SK-N-MC (cell line): Measurements from ENCODE around the gene HELZ.
"Not testable (repeated sequence)": the region's sequence is repeated elsewhere in the genome, so short reads cannot be mapped to it uniquely, and the experiment has no call there.

Experiments used
- DNase-seq: peaks from one replicate; pipeline ENCODE4 v3.0.0-alpha.2; 2011; ENCODE audit warnings: low read depth, low spot score
- H3K27ac ChIP-seq: fragments of 200-600 bp; sonication (generic); 2 replicates; pipeline ENCODE4 v1.5.1; 2016; ENCODE audit warnings: mixed run types
- H3K36me3 ChIP-seq: fragments of 200-600 bp; sonication (generic); 2 replicates; pipeline ENCODE4 v1.6.1; 2017; ENCODE audit warnings: antibody characterized with exemption, low read length, mixed read lengths; ENCODE audit not compliant: insufficient read depth
- H3K4me3 ChIP-seq: fragments of 200-600 bp; sonication (generic); 2 replicates; pipeline ENCODE4 v1.5.1; 2016
- H3K9ac ChIP-seq: fragments of 200-600 bp; sonication (generic); 2 replicates; pipeline ENCODE4 v1.8.0; 2017; ENCODE audit warnings: mixed run types, mixed read lengths; ENCODE audit not compliant: insufficient read length
- H3K9me3 ChIP-seq: fragments of 200-600 bp; sonication (generic); 2 replicates; pipeline ENCODE4 v1.6.1; 2017; ENCODE audit warnings: low read depth, mild to moderate bottlenecking, antibody characterized with exemption, low read length, moderate library complexity, mixed read lengths
- EZH2 ChIP-seq: fragments of 200-600 bp; sonication (generic); IDR thresholded peaks from one replicate; pipeline ENCODE4 v1.6.1; 2017; ENCODE audit warnings: antibody characterized with exemption
- FOXP2 ChIP-seq: optimal IDR thresholded peaks from 2 replicates; pipeline ENCODE3; 2011; ENCODE audit warnings: mild to moderate bottlenecking, moderate library complexity; ENCODE audit not compliant: insufficient read depth; ENCODE audit errors: extremely low read length, control extremely low read depth
- POLR2AphosphoS5 ChIP-seq: IDR thresholded peaks from 2 replicates; pipeline ENCODE4 v1.6.1; 2012; ENCODE audit warnings: mild to moderate bottlenecking, low read depth, low read length, borderline replicate concordance

HELZ gene

GRCh38 chr17:67041531-67041930, 203.5 kb downstream of the HELZ start:
- H3K4me3 ChIP-seq: no peak overlapping the region

GRCh38 chr17:67041119-67041518, 203.9 kb downstream of the HELZ start:
- not testable (repeated sequence) for H3K36me3 ChIP-seq, H3K9ac ChIP-seq, DNase-seq, H3K9me3 ChIP-seq, H3K4me3 ChIP-seq, H3K27ac ChIP-seq

More at GRCh38 chr17:67041531-67041930, 203.5 kb downstream of the HELZ start:
- TF ChIP-seq EZH2 (no peak), FOXP2 (no peak), POLR2AphosphoS5 (no peak)
- Histone ChIP-seq H3K9me3 (no peaks in the 10 kb centered on the region), H3K27ac (no peak overlapping the region), H3K9ac (no peak overlapping the region), H3K36me3 (no peaks in the 10 kb centered on the region)
- no peak for DNase-seq

GRCh38 chr17:67040652-67041051, 204.3 kb downstream of the HELZ start:
- Histone ChIP-seq H3K36me3 (no peaks in the 10 kb centered on the region), H3K27ac (no peak overlapping the region), H3K9ac (no peak overlapping the region), H3K4me3 (no peak overlapping the region), H3K9me3 (no peaks in the 10 kb centered on the region)
- no peak for TF ChIP-seq POLR2AphosphoS5
- TF ChIP-seq FOXP2: no peak
- no peak for TF ChIP-seq EZH2
- DNase-seq: no peak

- Histone ChIP-seq H3K9me3 (no peaks in the 10 kb centered on the region), H3K27ac (no peak overlapping the region), H3K36me3 (no peaks in the 10 kb centered on the region), H3K4me3 (no peak overlapping the region), H3K9ac (no peak overlapping the region)
- DNase-seq: no peak
- TF ChIP-seq FOXP2 (no peak), EZH2 (no peak)
These were observed 206.1 kb downstream of the HELZ start for GRCh38 chr17:67038861-67039365.

- H3K9ac ChIP-seq: no peak overlapping the region
- no peak overlapping the region for H3K27ac ChIP-seq
- H3K4me3 ChIP-seq: no peak overlapping the region
- H3K9me3 ChIP-seq: no peaks in the 10 kb centered on the region
- H3K36me3 ChIP-seq: no peaks in the 10 kb centered on the region
- TF ChIP-seq POLR2AphosphoS5: no peak
- TF ChIP-seq EZH2: no peak
- no peak for TF ChIP-seq FOXP2
- DNase-seq: no peak
These were observed 209.6 kb downstream of the HELZ start for GRCh38 chr17:67035131-67036083.

- TF ChIP-seq POLR2AphosphoS5: no peak
- no peak for TF ChIP-seq EZH2
- TF ChIP-seq FOXP2: no peak
These were observed 211.4 kb downstream of the HELZ start for GRCh38 chr17:67033613-67034012.

GRCh38 chr17:67032985-67033384, 212.0 kb downstream of the HELZ start:
- no peaks in the 10 kb centered on the region for H3K9me3 ChIP-seq
- no peak overlapping the region for H3K27ac ChIP-seq
- H3K9ac ChIP-seq: no peak overlapping the region
- TF ChIP-seq POLR2AphosphoS5 (no peak), FOXP2 (no peak), EZH2 (no peak)
- no peak overlapping the region for H3K4me3 ChIP-seq
- H3K36me3 ChIP-seq: no peaks in the 10 kb centered on the region
- DNase-seq: no peak

More at GRCh38 chr17:67033613-67034012, 211.4 kb downstream of the HELZ start:
- Histone ChIP-seq H3K9ac (no peak overlapping the region), H3K4me3 (no peak overlapping the region), H3K36me3 (no peaks in the 10 kb centered on the region), H3K9me3 (no peaks in the 10 kb centered on the region), H3K27ac (no peak overlapping the region)
- no peak for DNase-seq

- no peak overlapping the region for H3K9ac ChIP-seq
- H3K27ac ChIP-seq: no peak overlapping the region
- DNase-seq: no peak
- H3K4me3 ChIP-seq: no peak overlapping the region
- H3K9me3 ChIP-seq: no peaks in the 10 kb centered on the region
- H3K36me3 ChIP-seq: no peaks in the 10 kb centered on the region
- no peak for TF ChIP-seq POLR2AphosphoS5
- no peak for TF ChIP-seq EZH2
- no peak for TF ChIP-seq FOXP2
These were observed 212.6 kb downstream of the HELZ start for GRCh38 chr17:67032382-67032781.
